ENCODE data around the gene BRINP3.

- no peak for TF ChIP-seq CTCF (IDR thresholded peaks at IDR 0.05)
- TF ChIP-seq EP300 (IDR thresholded peaks at IDR 0.05) = no peak
Observed at GRCh38 chr1:190252046-190252445, 225.6 kb downstream of the BRINP3 start.

All from stomach (tissue), 4 donors.